IPS DF 6.9 (cell line): ENCODE results near the gene CFAP100.

Experiments
- DNase-seq: peaks from one replicate; pipeline ENCODE4 v3.0.0-alpha.2; 2013; ENCODE audit warnings: low read depth, low spot score
- H3K27ac ChIP-seq: one replicate; pipeline ENCODE4 v1.5.1; 2013; ENCODE audit warnings: low read length, control low read depth
- H3K27me3 ChIP-seq: 2 replicates; pipeline ENCODE4 v1.6.1; 2013; ENCODE audit warnings: mild to moderate bottlenecking, low read length; ENCODE audit not compliant: control insufficient read depth, insufficient read depth
- H3K36me3 ChIP-seq: 2 replicates; pipeline ENCODE4 v1.6.1; 2013; ENCODE audit warnings: low read length; ENCODE audit not compliant: control insufficient read depth, insufficient read depth
- H3K4me1 ChIP-seq: 2 replicates; pipeline ENCODE4 v1.6.1; 2013; ENCODE audit warnings: low read length; ENCODE audit not compliant: control insufficient read depth, insufficient read depth
- H3K4me3 ChIP-seq: 2 replicates; pipeline ENCODE4 v1.5.1; 2013; ENCODE audit warnings: mild to moderate bottlenecking, low read length
- H3K9me3 ChIP-seq: 2 replicates; pipeline ENCODE4 v1.6.1; 2013; ENCODE audit warnings: low read length, inconsistent platforms; ENCODE audit not compliant: control insufficient read depth, insufficient read depth
- WGBS: extraction: QIAGEN DNeasy Blood & Tissue Kit; methylation state at CpG from one replicate; pipeline ENCODE4 v1.1.7; 2013; ENCODE audit warnings: mixed read lengths, missing lambda C conversion rate; ENCODE audit not compliant: insufficient read length, insufficient coverage; 5-methylcytosine and 5-hydroxymethylcytosine counted together

Gene CFAP100

GRCh38 chr3:126367316-126367805 is 27.3 kb upstream of the CFAP100 start:
- WGBS = no CpG with 5 or more reads among the region's 6 CpGs
- Histone ChIP-seq H3K27me3 (no peaks in the 10 kb centered on the region), H3K36me3 (no peaks in the 10 kb centered on the region), H3K27ac (no peak overlapping the region), H3K4me1 (peaks cover 3% of the 10 kb centered on the region), H3K9me3 (no peaks in the 10 kb centered on the region), H3K4me3 (no peak overlapping the region)
- DNase-seq = no peak

DNA sequence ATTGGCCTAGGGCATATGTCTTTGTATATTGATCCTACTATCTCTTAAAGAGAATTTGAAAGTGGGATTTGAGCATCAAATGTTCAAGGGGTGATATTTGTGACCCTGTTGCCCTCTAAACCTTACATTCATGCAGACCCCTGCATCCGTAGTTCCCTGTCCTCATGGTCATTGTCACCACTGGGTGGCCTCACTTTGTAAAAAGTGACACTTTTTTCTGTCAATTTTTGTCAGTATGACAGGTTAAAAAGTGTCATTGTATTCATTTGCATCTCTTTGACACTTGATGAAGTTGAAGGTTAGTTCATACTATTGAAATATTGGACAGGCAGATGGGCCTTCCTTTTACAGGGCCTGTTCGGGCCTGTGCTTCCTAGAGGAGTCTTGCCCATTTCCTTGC is 25.2 kb upstream of the CFAP100 start:
- no peaks in the 10 kb centered on the region for H3K36me3 ChIP-seq
- H3K4me3 ChIP-seq = no peak overlapping the region
- DNase-seq = no peak
- no peaks in the 10 kb centered on the region for H3K27me3 ChIP-seq
- H3K9me3 ChIP-seq = no peaks in the 10 kb centered on the region
- H3K4me1 ChIP-seq = peaks cover 2% of the 10 kb centered on the region; the same call in 1 of the 2 replicates
- H3K27ac ChIP-seq = no peak overlapping the region
- WGBS = no CpG with 5 or more reads among the region's 2 CpGs

GRCh38 chr3:126370055-126370454 is 24.7 kb upstream of the CFAP100 start:
- H3K9me3 ChIP-seq = no peaks in the 10 kb centered on the region
- no peak for DNase-seq
- H3K27me3 ChIP-seq = no peaks in the 10 kb centered on the region
- H3K27ac ChIP-seq = no peak overlapping the region
- no peak overlapping the region for H3K4me3 ChIP-seq
- no peaks in the 10 kb centered on the region; the same call in 1 of the 2 replicates for H3K4me1 ChIP-seq
- WGBS = no CpG with 5 or more reads among the region's 4 CpGs
- no peaks in the 10 kb centered on the region for H3K36me3 ChIP-seq

DNA sequence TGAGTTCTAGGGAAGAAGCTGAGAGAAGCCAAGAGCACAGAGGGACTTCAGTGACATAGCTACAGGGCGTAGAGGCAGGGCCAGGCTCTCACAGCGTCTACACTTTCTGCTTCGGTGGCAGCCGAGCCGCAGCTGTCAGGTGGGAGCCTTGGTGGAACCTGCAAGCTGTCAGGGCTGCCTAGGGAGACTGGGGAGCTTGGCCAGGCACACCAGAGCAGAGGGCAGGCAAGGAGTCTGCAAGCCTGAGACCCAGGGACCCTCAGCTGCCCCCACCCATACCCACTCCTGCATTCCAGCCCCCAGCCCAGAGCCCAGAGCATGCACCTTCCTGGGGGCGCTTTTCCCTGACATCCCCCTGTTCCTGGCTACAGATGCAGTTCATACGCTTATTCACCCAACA is 24.1 kb upstream of the CFAP100 start:
- DNase-seq = no peak
- no peaks in the 10 kb centered on the region for H3K9me3 ChIP-seq
- no peaks in the 10 kb centered on the region; the same call in 1 of the 2 replicates for H3K4me1 ChIP-seq
- H3K27ac ChIP-seq = no peak overlapping the region
- H3K27me3 ChIP-seq = no peaks in the 10 kb centered on the region
- H3K4me3 ChIP-seq = no peak overlapping the region
- no peaks in the 10 kb centered on the region for H3K36me3 ChIP-seq
- WGBS = no CpG with 5 or more reads among the region's 7 CpGs

- Histone ChIP-seq H3K36me3 (no peaks in the 10 kb centered on the region), H3K4me3 (no peak overlapping the region), H3K27me3 (no peaks in the 10 kb centered on the region), H3K9me3 (no peaks in the 10 kb centered on the region), H3K4me1 (no peaks in the 10 kb centered on the region; the same call in 1 of the 2 replicates), H3K27ac (no peak overlapping the region)
- no CpG with 5 or more reads among the region's 22 CpGs for WGBS
- DNase-seq = no peak
These were observed 23.5 kb upstream of the CFAP100 start for GRCh38 chr3:126371096-126371705.

- no peaks in the 10 kb centered on the region for H3K36me3 ChIP-seq
- WGBS = no CpG with 5 or more reads among the region's 12 CpGs
- no peak overlapping the region for H3K4me3 ChIP-seq
- no peak for DNase-seq
- H3K27me3 ChIP-seq = no peaks in the 10 kb centered on the region
- H3K27ac ChIP-seq = no peak overlapping the region
- H3K9me3 ChIP-seq = no peaks in the 10 kb centered on the region
- H3K4me1 ChIP-seq = no peaks in the 10 kb centered on the region; the same call in none of the 2 replicates
These were observed 22.1 kb upstream of the CFAP100 start for GRCh38 chr3:126372413-126373145.

GRCh38 chr3:126373146-126373613 is 21.5 kb upstream of the CFAP100 start:
- no peak overlapping the region for H3K27ac ChIP-seq
- no peaks in the 10 kb centered on the region; the same call in none of the 2 replicates for H3K4me1 ChIP-seq
- no peak overlapping the region for H3K4me3 ChIP-seq
- no peaks in the 10 kb centered on the region for H3K36me3 ChIP-seq
- WGBS = no CpG with 5 or more reads among the region's 4 CpGs
- no peak for DNase-seq
- no peaks in the 10 kb centered on the region for H3K9me3 ChIP-seq
- no peaks in the 10 kb centered on the region for H3K27me3 ChIP-seq

DNA sequence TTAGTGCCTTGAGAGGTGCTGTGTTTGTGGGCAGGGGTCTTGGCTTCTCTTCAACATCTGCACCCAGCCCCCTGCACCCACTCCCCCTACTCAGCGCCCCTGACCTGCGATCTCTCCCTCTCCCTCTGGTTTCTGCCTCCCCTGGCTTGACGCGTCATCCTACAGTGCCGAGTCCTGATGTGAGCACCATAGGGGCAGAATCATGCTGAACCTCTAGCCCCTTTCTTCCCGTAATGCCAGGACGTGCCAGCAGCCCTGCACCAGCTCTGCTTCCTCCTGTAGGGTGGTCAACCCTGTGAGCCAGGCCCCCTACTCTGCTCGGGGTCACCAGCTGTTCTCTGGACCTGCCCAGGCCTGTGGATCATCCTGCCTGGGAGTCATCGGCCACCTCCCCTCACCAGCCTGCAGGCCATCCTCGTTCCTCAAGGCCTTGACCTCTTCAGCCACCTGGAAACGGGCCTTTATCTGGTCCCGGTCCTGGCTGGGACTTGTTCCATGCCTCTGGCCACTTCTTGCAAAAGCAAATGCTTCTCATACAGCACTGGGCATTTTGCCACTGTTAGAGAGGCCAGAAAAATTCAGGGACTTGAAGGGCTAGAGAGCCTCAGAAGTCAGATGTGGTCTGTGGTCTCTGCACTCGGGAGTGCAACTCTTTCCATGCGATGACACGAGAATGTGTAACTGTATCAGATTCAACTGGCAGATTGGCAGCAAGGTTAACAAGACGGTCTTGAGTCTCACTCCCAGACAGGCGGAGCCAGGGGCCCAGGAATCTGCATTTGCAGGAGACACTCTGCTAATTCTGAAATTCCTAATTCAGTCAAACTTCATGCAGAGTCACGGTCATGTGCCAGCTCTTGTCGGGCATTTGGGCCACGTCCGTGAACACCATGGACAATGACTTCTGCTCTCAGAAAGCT is 20.8 kb upstream of the CFAP100 start:
- no peak overlapping the region for H3K4me3 ChIP-seq
- H3K36me3 ChIP-seq = no peaks in the 10 kb centered on the region
- no peaks in the 10 kb centered on the region for H3K9me3 ChIP-seq
- H3K4me1 ChIP-seq = no peaks in the 10 kb centered on the region; the same call in none of the 2 replicates
- no peak overlapping the region for H3K27ac ChIP-seq
- DNase-seq = no peak
- no CpG with 5 or more reads among the region's 21 CpGs for WGBS
- no peaks in the 10 kb centered on the region for H3K27me3 ChIP-seq

GRCh38 chr3:126375835-126376331 is 18.8 kb upstream of the CFAP100 start:
- no peaks in the 10 kb centered on the region for H3K9me3 ChIP-seq
- no CpG with 5 or more reads among the region's 13 CpGs for WGBS
- no peaks in the 10 kb centered on the region for H3K36me3 ChIP-seq
- no peak for DNase-seq
- no peaks in the 10 kb centered on the region; the same call in none of the 2 replicates for H3K4me1 ChIP-seq
- H3K4me3 ChIP-seq = no peak overlapping the region
- H3K27me3 ChIP-seq = no peaks in the 10 kb centered on the region
- H3K27ac ChIP-seq = no peak overlapping the region

DNA sequence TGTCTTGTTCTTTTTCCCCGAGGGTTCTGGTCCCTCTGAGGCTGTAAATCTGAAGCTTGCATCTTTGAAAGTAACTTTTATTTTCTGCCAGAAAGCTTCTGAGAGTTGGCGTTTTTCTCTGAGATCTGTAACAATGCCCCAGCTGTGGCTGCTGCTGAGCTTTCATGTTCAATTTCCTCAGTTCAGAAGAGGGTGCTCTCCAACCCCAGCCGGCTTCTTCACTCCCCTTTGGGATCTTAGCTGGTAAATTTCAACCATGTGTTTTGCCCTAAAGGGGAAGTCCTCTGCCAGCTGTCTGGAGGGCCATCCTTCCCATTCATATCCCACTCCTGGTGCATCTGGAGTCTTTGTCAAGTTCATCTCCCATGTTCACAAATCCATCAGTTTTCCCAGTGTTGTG is 18.3 kb upstream of the CFAP100 start:
- H3K36me3 ChIP-seq = no peaks in the 10 kb centered on the region
- no peaks in the 10 kb centered on the region; the same call in none of the 2 replicates for H3K4me1 ChIP-seq
- no CpG with 5 or more reads among the region's 3 CpGs for WGBS
- H3K4me3 ChIP-seq = no peak overlapping the region
- no peak overlapping the region for H3K27ac ChIP-seq
- H3K9me3 ChIP-seq = no peaks in the 10 kb centered on the region
- H3K27me3 ChIP-seq = no peaks in the 10 kb centered on the region
- no peak for DNase-seq
